ENCODE measurements around the gene CARM1. TPM values are rescaled to one million over a fixed set of nuclear protein-coding genes. Genes with fewer than 3 reads are reported as not detected.
"Not testable (repeated sequence)": the region's sequence is repeated elsewhere in the genome, so short reads cannot be mapped to it uniquely, and the experiment has no call there.

The CARM1 gene
- polyA plus RNA-seq, 6 donors from 2014 or later, result 0.37 to 0.75 (median 0.63) TPM

DNA sequence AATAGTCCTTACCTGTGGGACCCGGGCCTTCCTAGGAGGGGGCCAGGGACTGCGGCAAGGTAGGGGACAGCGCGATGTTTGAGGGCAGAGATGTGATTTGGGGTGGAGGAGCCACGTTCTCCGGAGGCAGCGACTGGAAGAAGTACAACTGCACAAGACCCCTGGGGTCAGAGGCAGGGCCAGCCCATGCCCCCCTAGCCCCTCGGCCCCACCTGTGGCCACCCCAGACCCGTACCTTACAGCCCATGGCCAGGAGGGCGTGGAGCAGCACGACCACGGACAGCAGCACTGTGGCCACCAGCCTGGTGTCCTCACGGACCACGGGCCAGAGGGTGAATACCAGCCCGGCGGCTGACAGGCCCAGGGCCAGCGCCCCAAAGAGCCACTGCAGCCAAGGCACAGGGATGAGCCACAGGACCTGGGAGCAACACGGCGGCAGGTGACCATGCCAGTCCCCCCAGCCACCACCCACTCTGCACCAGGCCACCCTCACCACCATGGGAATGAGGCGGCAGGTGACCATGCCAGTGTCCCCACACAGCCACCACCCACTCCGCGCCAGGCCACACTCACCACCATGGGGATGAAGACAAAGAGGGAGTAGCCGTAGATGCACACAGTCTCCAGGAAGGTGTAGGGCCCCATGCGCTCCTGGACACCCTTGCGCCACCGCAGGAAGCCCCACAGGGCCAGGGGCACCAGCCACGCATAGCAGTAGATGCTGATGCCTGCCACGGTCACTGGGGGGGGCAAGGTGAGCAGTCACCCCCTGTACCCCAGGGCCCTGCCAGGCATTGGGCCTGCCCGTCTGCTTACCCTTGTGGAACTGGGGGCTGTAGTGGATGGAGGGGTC is 52.1 kb downstream of the CARM1 start:
- no peaks in the 10 kb centered on the region for H3K27me3 Mint-ChIP-seq
- peak overlapping the region in 1 of 6 donors; percentile 72 for H3K27ac Mint-ChIP-seq
- DNase-seq, result no peak
- no peak overlapping the region for H3K4me3 Mint-ChIP-seq
- peaks cover 0 to 9% of the 10 kb centered on the region in 2 donors for H3K36me3 Mint-ChIP-seq
- H3K4me1 Mint-ChIP-seq, result peaks cover 9 to 23% (median 10%) of the 10 kb centered on the region in 3 donors
- no peak for ATAC-seq (ENCODE audit: low read depth in 2 of 2)
- no peaks in the 10 kb centered on the region for H3K9me3 Mint-ChIP-seq

DNA sequence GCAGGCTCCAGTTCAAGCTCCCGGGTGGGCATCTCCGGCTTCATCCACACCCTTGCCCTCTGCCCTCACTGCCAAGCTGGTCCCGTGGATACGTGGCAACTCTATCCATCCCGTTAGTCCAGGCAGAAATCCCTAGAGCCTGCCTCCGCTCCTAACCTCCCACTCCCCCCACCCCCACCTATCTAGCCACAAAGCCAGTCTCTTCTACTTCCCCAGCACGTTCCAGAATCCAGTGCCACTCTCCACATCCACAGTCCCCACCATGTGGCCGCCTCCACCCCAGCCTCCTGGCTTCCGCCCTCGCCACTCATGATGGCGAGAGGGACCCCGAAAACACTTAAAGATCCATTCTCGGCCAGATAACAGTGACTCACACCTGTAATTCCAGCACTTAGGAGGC is 53.2 kb downstream of the CARM1 start:
- H3K27ac Mint-ChIP-seq, result no peak overlapping the region
- ATAC-seq (ENCODE audit: low read depth in 2 of 2) (no peak), DNase-seq (no peak)
- H3K27me3 Mint-ChIP-seq, result no peaks in the 10 kb centered on the region
- H3K4me1 Mint-ChIP-seq, result peaks cover 14 to 28% (median 14%) of the 10 kb centered on the region in 3 donors
- H3K9me3 Mint-ChIP-seq, result no peaks in the 10 kb centered on the region
- H3K4me3 Mint-ChIP-seq, result peak overlapping the region in 1 of 8 donors; percentile 42
- H3K36me3 Mint-ChIP-seq, result peaks cover 0 to 9% of the 10 kb centered on the region in 2 donors

GRCh38 chr19:10927730-10928562 is 56.6 kb downstream of the CARM1 start:
- H3K9me3 Mint-ChIP-seq, result no peaks in the 10 kb centered on the region
- H3K4me3 Mint-ChIP-seq, result peak overlapping the region; percentile 85 to 95 (median 91)

GRCh38 chr19:10928563-10929401 is 57.4 kb downstream of the CARM1 start, which contains the start of the genes TIMM29 and YIPF2:
Gene TIMM29 (plus strand): TSS chr19:10928811. CDS start chr19:10928823, 12 bp downstream.
Gene YIPF2 (minus strand): TSS chr19:10928639. CDS start chr19:10928410, 229 bp downstream.
- DNase-seq, result peak; percentile 72
- peak within 1 kb of the TSS; percentile 85 to 95 (median 91) for H3K4me3 Mint-ChIP-seq
- peak within 1 kb of the TSS; percentile 58 to 94 (median 90) for H3K27ac Mint-ChIP-seq
- H3K36me3 Mint-ChIP-seq, result no peaks in the 10 kb centered on the region
- H3K27me3 Mint-ChIP-seq, result no peaks in the 10 kb centered on the region
- peaks cover 12 to 39% (median 21%) of the 10 kb centered on the region in 3 donors for H3K4me1 Mint-ChIP-seq
- no peaks in the 10 kb centered on the region for H3K9me3 Mint-ChIP-seq
- peak; percentile 83 to 84 for ATAC-seq (ENCODE audit: low read depth in 2 of 2)

More at GRCh38 chr19:10927730-10928562, 56.6 kb downstream of the CARM1 start:
- H3K27me3 Mint-ChIP-seq, result no peaks in the 10 kb centered on the region
- no peaks in the 10 kb centered on the region for H3K36me3 Mint-ChIP-seq
- peak overlapping the region; percentile 58 to 94 (median 90) for H3K27ac Mint-ChIP-seq
- ATAC-seq (ENCODE audit: low read depth in 2 of 2) (peak; percentile 9 to 13), DNase-seq (no peak)
- H3K4me1 Mint-ChIP-seq, result peaks cover 12 to 39% (median 21%) of the 10 kb centered on the region in 3 donors

DNA sequence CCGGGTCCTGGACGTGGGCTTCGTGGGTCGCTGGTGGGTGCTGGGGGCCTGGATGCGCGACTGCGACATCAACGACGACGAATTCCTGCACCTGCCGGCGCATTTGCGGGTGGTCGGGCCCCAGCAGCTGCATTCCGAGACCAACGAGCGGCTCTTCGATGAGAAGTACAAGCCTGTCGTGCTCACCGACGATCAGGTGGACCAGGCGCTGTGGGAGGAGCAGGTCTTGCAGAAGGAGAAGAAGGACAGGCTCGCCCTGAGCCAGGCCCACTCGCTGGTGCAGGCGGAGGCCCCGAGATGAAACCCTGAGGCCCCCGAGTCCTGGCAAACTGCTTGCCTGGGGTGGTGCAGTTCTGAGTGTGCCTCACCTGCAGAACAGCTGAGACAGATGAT is 58.0 kb downstream of the CARM1 start:
- H3K4me3 Mint-ChIP-seq, result peak overlapping the region; percentile 67 to 95 (median 91)
- peak overlapping the region in 2 of 6 donors; percentile 47 to 83 for H3K27ac Mint-ChIP-seq
- peaks cover 12 to 37% (median 21%) of the 10 kb centered on the region in 3 donors for H3K4me1 Mint-ChIP-seq
- no peaks in the 10 kb centered on the region for H3K36me3 Mint-ChIP-seq
- no peaks in the 10 kb centered on the region for H3K9me3 Mint-ChIP-seq
- H3K27me3 Mint-ChIP-seq, result no peaks in the 10 kb centered on the region
- ATAC-seq (ENCODE audit: low read depth in 2 of 2), result no peak
- no peak for DNase-seq

GRCh38 chr19:10935371-10936059 is 64.2 kb downstream of the CARM1 start:
- DNase-seq (no peak), ATAC-seq (ENCODE audit: low read depth in 2 of 2) (no peak)
- Mint-ChIP-seq H3K36me3 (no peaks in the 10 kb centered on the region), H3K4me3 (peak overlapping the region in 2 of 8 donors; percentile 18 to 44), H3K27me3 (no peaks in the 10 kb centered on the region), H3K4me1 (peaks cover 0 to 11% (median 4%) of the 10 kb centered on the region in 3 donors), H3K27ac (no peak overlapping the region), H3K9me3 (no peaks in the 10 kb centered on the region)

GRCh38 chr19:10936661-10937084 is 65.3 kb downstream of the CARM1 start:
- H3K36me3 Mint-ChIP-seq, result no peaks in the 10 kb centered on the region
- peak overlapping the region in 1 of 8 donors; percentile 56 for H3K4me3 Mint-ChIP-seq
- peak overlapping the region in 2 of 6 donors; percentile 42 to 63 for H3K27ac Mint-ChIP-seq
- DNase-seq, result peak; percentile 51
- H3K4me1 Mint-ChIP-seq, result peaks cover 4 to 6% (median 5%) of the 10 kb centered on the region in 3 donors
- no peaks in the 10 kb centered on the region for H3K9me3 Mint-ChIP-seq
- peak; percentile 51 to 68 for ATAC-seq (ENCODE audit: low read depth in 2 of 2)
- H3K27me3 Mint-ChIP-seq, result no peaks in the 10 kb centered on the region

DNA sequence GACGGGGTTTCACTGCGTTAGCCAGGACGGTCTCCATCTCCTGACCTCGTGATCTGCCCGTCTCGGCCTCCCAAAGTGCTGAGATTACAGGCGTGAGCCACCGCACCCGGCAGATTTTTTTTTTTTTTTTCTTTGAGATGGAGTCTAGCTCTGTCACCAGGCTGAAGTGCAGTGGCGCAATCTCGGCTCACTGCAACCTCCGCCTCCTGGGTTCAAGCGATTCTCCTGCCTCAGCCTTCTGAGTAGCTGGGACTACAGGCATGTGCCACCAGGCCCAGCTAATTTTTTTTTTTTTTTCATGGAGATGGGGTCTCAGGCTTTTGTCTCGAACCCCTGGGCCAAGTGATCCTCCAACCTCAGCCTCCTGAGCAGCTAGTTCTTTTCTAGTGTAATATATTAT is 70.3 kb downstream of the CARM1 start:
- H3K27ac Mint-ChIP-seq, result peak overlapping the region in 1 of 6 donors; percentile 47
- H3K27me3 Mint-ChIP-seq; H3K9me3 Mint-ChIP-seq; H3K36me3 Mint-ChIP-seq; ATAC-seq (ENCODE audit: low read depth in 2 of 2); DNase-seq; H3K4me1 Mint-ChIP-seq; H3K4me3 Mint-ChIP-seq: not testable (repeated sequence)

- H3K27ac Mint-ChIP-seq; ATAC-seq (ENCODE audit: low read depth in 2 of 2); DNase-seq; H3K36me3 Mint-ChIP-seq; H3K4me1 Mint-ChIP-seq; H3K27me3 Mint-ChIP-seq; H3K9me3 Mint-ChIP-seq; H3K4me3 Mint-ChIP-seq: not testable (repeated sequence)
These were observed 72.1 kb downstream of the CARM1 start for GRCh38 chr19:10943412-10943811.

- no peaks in the 10 kb centered on the region for H3K36me3 Mint-ChIP-seq
- DNase-seq (no peak), ATAC-seq (ENCODE audit: low read depth in 2 of 2) (no peak)
- H3K9me3 Mint-ChIP-seq, result no peaks in the 10 kb centered on the region
- no peak overlapping the region for H3K4me3 Mint-ChIP-seq
- peaks cover 0 to 9% (median 2%) of the 10 kb centered on the region in 3 donors for H3K4me1 Mint-ChIP-seq
- H3K27ac Mint-ChIP-seq, result no peak overlapping the region
- no peaks in the 10 kb centered on the region for H3K27me3 Mint-ChIP-seq
These were observed 73.9 kb downstream of the CARM1 start for GRCh38 chr19:10945264-10945663.

DNA sequence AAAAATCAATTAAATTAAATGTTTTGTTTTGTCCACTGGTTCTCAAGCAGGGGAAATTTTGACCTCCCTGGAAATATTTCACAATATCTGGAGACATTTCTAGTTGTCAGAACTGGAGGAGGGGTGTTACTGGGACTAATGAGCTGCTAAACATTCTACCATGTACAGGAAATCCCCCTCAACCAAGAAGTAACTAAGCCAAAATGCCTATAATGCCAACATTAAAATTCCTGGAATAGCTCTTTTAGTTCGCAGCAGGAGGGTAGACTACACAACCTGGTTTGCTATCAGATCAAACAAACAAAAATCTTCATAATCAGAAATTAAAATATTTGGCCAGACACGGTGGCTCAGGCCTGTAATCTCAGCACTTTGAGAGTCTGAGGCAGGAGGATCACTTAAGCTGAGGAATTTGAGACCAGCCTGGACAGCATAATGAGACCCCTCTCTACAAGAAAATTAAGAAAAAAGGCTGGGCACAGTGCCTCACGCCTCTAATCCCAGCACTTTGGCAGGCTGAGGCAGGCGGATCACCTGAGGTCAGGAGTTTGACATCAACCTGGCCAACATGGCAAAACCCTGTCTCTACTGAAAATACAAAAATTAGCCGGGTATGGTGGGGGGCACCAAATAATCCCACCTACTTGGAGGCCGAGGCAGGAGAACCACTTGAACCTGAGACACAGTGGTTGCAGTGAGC is 75.8 kb downstream of the CARM1 start:
- Mint-ChIP-seq H3K27ac (no peak overlapping the region), H3K9me3 (no peaks in the 10 kb centered on the region), H3K36me3 (no peaks in the 10 kb centered on the region), H3K4me1 (peaks cover 0 to 2% (median under 1%) of the 10 kb centered on the region in 3 donors), H3K27me3 (no peaks in the 10 kb centered on the region), H3K4me3 (no peak overlapping the region)
- DNase-seq (no peak), ATAC-seq (ENCODE audit: low read depth in 2 of 2) (no peak)

GRCh38 chr19:10952809-10953208 is 81.5 kb downstream of the CARM1 start:
- H3K4me1 Mint-ChIP-seq, result no peaks in the 10 kb centered on the region
- no peaks in the 10 kb centered on the region for H3K9me3 Mint-ChIP-seq
- no peaks in the 10 kb centered on the region for H3K27me3 Mint-ChIP-seq
- H3K27ac Mint-ChIP-seq, result no peak overlapping the region
- DNase-seq (no peak), ATAC-seq (ENCODE audit: low read depth in 2 of 2) (no peak)
- no peak overlapping the region for H3K4me3 Mint-ChIP-seq
- no peaks in the 10 kb centered on the region for H3K36me3 Mint-ChIP-seq
